Natural killer cell (primary cell): ENCODE measurements around the gene ARSD. TPM values are rescaled to one million over a fixed set of nuclear protein-coding genes. Genes with fewer than 3 reads are reported as not detected.

ENCODE experiments used
- ATAC-seq, 3 donors: fragments of 150-1000 bp in 2 of 3; fragments of 200-7000 bp in 1 of 3; cut with Tn5 transposase; 1 replicate in 1 of 3; 2 replicates in 2 of 3; pipeline ENCODE4 v1.10.0; 2021; ENCODE audit warnings: mild to moderate bottlenecking in 2 of 3, moderate library complexity in 2 of 3
- DNase-seq, 2 donors: peaks; one replicate each; pipeline versions ENCODE4 v3.0.0 to v3.0.0-alpha.2; 2013 to 2021; ENCODE audit warnings: mixed read lengths in 1 of 2
- H3K27ac ChIP-seq: one replicate; pipeline ENCODE4 v1.5.1; 2013; ENCODE audit warnings: mild to moderate bottlenecking, low read length
- H3K27me3 ChIP-seq: one replicate; pipeline ENCODE4 v1.6.1; 2013; ENCODE audit warnings: low read length; ENCODE audit not compliant: control insufficient read depth, insufficient read depth
- H3K36me3 ChIP-seq: one replicate; pipeline ENCODE4 v1.6.1; 2013; ENCODE audit warnings: low read length; ENCODE audit not compliant: control insufficient read depth, insufficient read depth
- H3K4me1 ChIP-seq: one replicate; pipeline ENCODE4 v1.6.1; 2013; ENCODE audit warnings: low read length; ENCODE audit not compliant: control insufficient read depth, insufficient read depth
- H3K4me3 ChIP-seq: one replicate; pipeline ENCODE4 v1.5.1; 2013; ENCODE audit warnings: low read length
- H3K9me3 ChIP-seq: one replicate; pipeline ENCODE4 v1.6.1; 2013; ENCODE audit warnings: low read length; ENCODE audit not compliant: control insufficient read depth, insufficient read depth
- H3K27ac Mint-ChIP-seq, 2 donors: one replicate each; pipeline ENCODE4 v1.8.0; 2022; ENCODE audit warnings: mild to moderate bottlenecking in 2 of 2, mixed read lengths in 2 of 2, moderate library complexity in 1 of 2
- H3K27me3 Mint-ChIP-seq, 2 donors: one replicate each; pipeline ENCODE4 v1.8.0; 2022; ENCODE audit warnings: low read depth in 2 of 2, mixed read lengths in 2 of 2
- H3K36me3 Mint-ChIP-seq: one replicate; pipeline ENCODE4 v1.8.0; 2022; ENCODE audit warnings: mixed read lengths
- H3K4me1 Mint-ChIP-seq, 2 donors: one replicate each; pipeline ENCODE4 v1.8.0; 2022; ENCODE audit warnings: mixed read lengths in 2 of 2
- H3K4me3 Mint-ChIP-seq: one replicate; pipeline ENCODE4 v1.8.0; 2022; ENCODE audit warnings: mild to moderate bottlenecking, moderate library complexity, mixed read lengths
- H3K9me3 Mint-ChIP-seq, 2 donors: one replicate each; pipeline ENCODE4 v1.8.0; 2022; ENCODE audit warnings: mixed read lengths in 2 of 2
- CTCF ChIP-seq: fragments of 200-600 bp; IDR thresholded peaks from one replicate; pipeline ENCODE4 v1.8.0; 2022; ENCODE audit warnings: antibody characterized with exemption
- WGBS: methylation state at CpG from one replicate; pipeline ENCODE4 v1.1.7; 2013; ENCODE audit warnings: missing lambda C conversion rate; ENCODE audit not compliant: insufficient coverage; 5-methylcytosine and 5-hydroxymethylcytosine counted together
- intact Hi-C: fragments of 100-400 bp; cut with micrococcal nuclease; formaldehyde crosslinking; loops from one replicate; pipeline ENCODE4 v1.14.2; 2022
- total RNA-seq, 4 donors: library from RNA; stranded (reverse); fragments of 120-200 nt in 1 of 4; gene quantifications; one replicate each; pipeline versions ENCODE4 v1.2.3 to v1.2.4, GENCODE V29; 2013 to 2022

ARSD gene
- total RNA-seq, 3 donors from 2014 or later (not counting 1 experiment from before 2014, with no cell fraction given): 9.7 to 21.6 (median 13.6) TPM

DNA sequence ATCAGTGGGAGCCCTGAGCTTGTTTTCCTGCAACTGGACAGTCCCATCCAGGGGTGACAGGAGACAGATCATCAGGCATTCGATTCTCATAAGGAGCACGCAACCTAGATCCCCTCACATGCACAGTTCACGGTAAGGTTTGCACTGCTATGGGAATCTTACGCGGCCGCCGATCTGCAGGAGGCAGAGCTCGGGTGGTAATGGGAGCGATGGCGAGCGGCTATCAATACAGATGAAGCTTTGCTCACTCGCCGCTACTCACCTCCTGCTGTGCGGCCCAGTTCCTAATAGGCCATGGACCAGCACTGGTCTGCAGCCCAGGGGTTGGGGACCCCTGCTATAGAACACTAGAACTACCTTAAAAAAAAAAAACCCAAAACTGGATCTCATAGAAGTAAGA is 45.4 kb downstream of the ARSD start:
- H3K9me3 Mint-ChIP-seq: no peaks in the 10 kb centered on the region
- H3K27me3 Mint-ChIP-seq: peaks cover 6% of the 10 kb centered on the region in 2 donors
- no peak overlapping the region for H3K4me3 ChIP-seq
- no peaks in the 10 kb centered on the region for H3K27me3 ChIP-seq
- H3K9me3 ChIP-seq: no peaks in the 10 kb centered on the region
- peaks cover 1 to 4% of the 10 kb centered on the region in 2 donors for H3K4me1 Mint-ChIP-seq
- no peak overlapping the region for H3K4me3 Mint-ChIP-seq
- H3K36me3 Mint-ChIP-seq: no peaks in the 10 kb centered on the region
- no peaks in the 10 kb centered on the region for H3K4me1 ChIP-seq
- no peak for DNase-seq
- no peak for TF ChIP-seq CTCF
- H3K27ac ChIP-seq: no peak overlapping the region
- H3K36me3 ChIP-seq: no peaks in the 10 kb centered on the region
- ATAC-seq: no peak
- WGBS: 95% methylated on average over 14 of the region's 14 CpGs
- intact Hi-C loops: no loop called here
- no peak overlapping the region for H3K27ac Mint-ChIP-seq

DNA sequence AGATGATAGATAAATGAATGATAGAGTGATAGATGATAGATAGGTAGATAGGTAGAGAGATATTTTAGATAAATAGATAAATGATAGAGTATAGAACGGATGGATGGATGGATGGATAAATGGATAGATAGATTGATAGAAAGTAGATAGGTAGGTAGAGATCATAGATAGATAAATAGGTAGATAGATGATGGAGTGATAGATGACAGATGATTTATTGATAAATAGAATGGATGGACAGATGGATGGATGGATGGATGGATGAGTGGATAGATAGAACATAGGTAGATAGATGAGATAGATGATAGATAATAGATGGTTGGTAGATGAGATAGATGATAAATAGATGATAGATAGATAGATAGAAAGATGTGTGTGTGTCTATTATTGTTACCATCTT is 49.5 kb downstream of the ARSD start:
- H3K36me3 Mint-ChIP-seq: no peaks in the 10 kb centered on the region
- no peak for TF ChIP-seq CTCF
- DNase-seq (no peak), ATAC-seq (no peak)
- WGBS: 94% methylated on average over 1 of the region's 1 CpG
- no peaks in the 10 kb centered on the region for H3K4me1 Mint-ChIP-seq
- no peak overlapping the region for H3K27ac Mint-ChIP-seq
- Histone ChIP-seq H3K4me3 (no peak overlapping the region), H3K9me3 (no peaks in the 10 kb centered on the region), H3K27me3 (no peaks in the 10 kb centered on the region), H3K36me3 (no peaks in the 10 kb centered on the region), H3K4me1 (no peaks in the 10 kb centered on the region), H3K27ac (no peak overlapping the region)
- no peak overlapping the region for H3K4me3 Mint-ChIP-seq
- intact Hi-C loops: loop anchor here (5.0 to 10.0 kb wide), 2 partner anchors 155 to 758 kb away; no protein-coding TSS in a partner anchor
- no peaks in the 10 kb centered on the region for H3K9me3 Mint-ChIP-seq
- peaks cover 6 to 12% of the 10 kb centered on the region in 2 donors for H3K27me3 Mint-ChIP-seq

DNA sequence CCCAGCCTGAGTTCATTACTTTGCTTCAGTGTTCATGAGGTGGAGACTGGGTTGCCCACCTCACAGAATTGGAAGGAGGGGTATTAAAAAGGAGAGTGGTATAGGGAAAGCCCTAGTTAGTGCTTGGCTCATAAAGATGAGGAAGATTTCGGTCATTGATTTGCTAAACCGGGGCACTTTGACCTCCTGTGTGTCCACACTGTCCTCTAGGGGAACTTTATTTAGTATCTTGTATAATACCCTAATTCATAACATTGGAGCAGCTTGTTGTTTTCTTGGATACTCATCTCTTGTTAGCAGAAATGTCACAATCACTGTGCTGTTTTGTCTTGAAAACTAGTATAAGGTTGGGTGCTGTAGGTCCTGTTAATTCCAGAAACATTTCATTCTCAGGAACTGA is 50.6 kb downstream of the ARSD start:
- TF ChIP-seq CTCF: no peak
- H3K36me3 ChIP-seq: no peaks in the 10 kb centered on the region
- intact Hi-C loops: loop anchor here (5.0 to 10.0 kb wide), 2 partner anchors 156 to 759 kb away; no protein-coding TSS in a partner anchor
- no peak overlapping the region for H3K4me3 ChIP-seq
- H3K27me3 ChIP-seq: no peaks in the 10 kb centered on the region
- no peaks in the 10 kb centered on the region for H3K4me1 ChIP-seq
- Mint-ChIP-seq H3K4me3 (no peak overlapping the region), H3K9me3 (no peaks in the 10 kb centered on the region), H3K27ac (no peak overlapping the region), H3K27me3 (peaks cover 6 to 18% of the 10 kb centered on the region in 2 donors), H3K4me1 (no peaks in the 10 kb centered on the region), H3K36me3 (no peaks in the 10 kb centered on the region)
- WGBS: 86% methylated on average over 1 of the region's 2 CpGs
- no peaks in the 10 kb centered on the region for H3K9me3 ChIP-seq
- no peak overlapping the region for H3K27ac ChIP-seq
- DNase-seq (no peak), ATAC-seq (no peak)

- no peaks in the 10 kb centered on the region for H3K27me3 ChIP-seq
- no peak overlapping the region for H3K4me3 Mint-ChIP-seq
- H3K4me1 ChIP-seq: no peaks in the 10 kb centered on the region
- no peaks in the 10 kb centered on the region for H3K36me3 ChIP-seq
- H3K36me3 Mint-ChIP-seq: no peaks in the 10 kb centered on the region
- no peak overlapping the region for H3K27ac ChIP-seq
- 100% methylated on average over 2 of the region's 6 CpGs for WGBS
- no peak overlapping the region for H3K27ac Mint-ChIP-seq
- H3K9me3 Mint-ChIP-seq: no peaks in the 10 kb centered on the region
- no peaks in the 10 kb centered on the region for H3K9me3 ChIP-seq
- intact Hi-C loops: loop anchor here (5.0 to 10.0 kb wide), 2 partner anchors 159 to 761 kb away; no protein-coding TSS in a partner anchor
- DNase-seq (peak in 1 of 2 donors; percentile 2), ATAC-seq (peak in 2 of 3 donors; percentile 42 to 53)
- no peaks in the 10 kb centered on the region for H3K4me1 Mint-ChIP-seq
- TF ChIP-seq CTCF: peak; percentile 48
- peaks cover 8 to 14% of the 10 kb centered on the region in 2 donors for H3K27me3 Mint-ChIP-seq
- no peak overlapping the region for H3K4me3 ChIP-seq
Observed at GRCh38 chrX:2875798-2876399, 53.2 kb downstream of the ARSD start.
